Measurements from ENCODE around the gene PLXDC1. TPM values are rescaled to one million over a fixed set of nuclear protein-coding genes. Genes with fewer than 3 reads are reported as not detected.
A peak's percentile ranks its signal among the peaks of the same experiment; 100 is the strongest.

PLXDC1 gene
- polyA plus RNA-seq, 1 experiment = 1.9 TPM

DNA sequence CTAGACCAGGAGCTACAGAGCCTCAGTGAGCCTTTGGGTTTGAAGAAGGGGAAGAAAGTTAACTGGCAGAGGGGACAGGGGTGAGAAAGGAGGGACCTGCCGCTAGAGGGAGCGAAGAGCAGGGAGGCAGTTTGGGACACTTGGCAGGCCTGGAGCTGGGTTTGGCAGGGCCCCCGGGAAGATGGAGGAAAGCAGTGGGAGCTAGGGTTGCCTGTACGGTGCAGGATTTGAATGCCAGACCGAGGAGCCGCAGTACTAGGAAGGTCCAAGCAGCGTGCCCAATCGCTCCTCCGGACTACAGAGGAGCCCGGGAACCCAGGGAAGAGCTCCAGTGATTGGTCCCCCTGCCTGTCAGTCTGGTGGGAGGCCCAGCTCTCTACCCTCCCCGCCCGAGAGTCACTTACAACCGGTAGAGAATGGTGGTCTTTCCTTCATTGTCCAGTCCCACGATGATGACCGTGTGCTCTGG is 13.3 kb upstream of the PLXDC1 start:
- peak; percentile 76 for DNase-seq (ENCODE audit: low read depth, low spot score)
- peaks cover 4% of the 10 kb centered on the region; the same call in 1 of the 2 replicates for H3K9me3 ChIP-seq (ENCODE audit: control insufficient read depth, insufficient read depth, low read length)
- POLR2A ChIA-PET = interaction anchor here (0.6 to 1.4 kb wide), 6 partner anchors 10 to 166 kb away, joined by 3 to 13 read pairs (median 3); partner anchors contain the start of gene RPL19
- TF ChIP-seq, protein P1, sequence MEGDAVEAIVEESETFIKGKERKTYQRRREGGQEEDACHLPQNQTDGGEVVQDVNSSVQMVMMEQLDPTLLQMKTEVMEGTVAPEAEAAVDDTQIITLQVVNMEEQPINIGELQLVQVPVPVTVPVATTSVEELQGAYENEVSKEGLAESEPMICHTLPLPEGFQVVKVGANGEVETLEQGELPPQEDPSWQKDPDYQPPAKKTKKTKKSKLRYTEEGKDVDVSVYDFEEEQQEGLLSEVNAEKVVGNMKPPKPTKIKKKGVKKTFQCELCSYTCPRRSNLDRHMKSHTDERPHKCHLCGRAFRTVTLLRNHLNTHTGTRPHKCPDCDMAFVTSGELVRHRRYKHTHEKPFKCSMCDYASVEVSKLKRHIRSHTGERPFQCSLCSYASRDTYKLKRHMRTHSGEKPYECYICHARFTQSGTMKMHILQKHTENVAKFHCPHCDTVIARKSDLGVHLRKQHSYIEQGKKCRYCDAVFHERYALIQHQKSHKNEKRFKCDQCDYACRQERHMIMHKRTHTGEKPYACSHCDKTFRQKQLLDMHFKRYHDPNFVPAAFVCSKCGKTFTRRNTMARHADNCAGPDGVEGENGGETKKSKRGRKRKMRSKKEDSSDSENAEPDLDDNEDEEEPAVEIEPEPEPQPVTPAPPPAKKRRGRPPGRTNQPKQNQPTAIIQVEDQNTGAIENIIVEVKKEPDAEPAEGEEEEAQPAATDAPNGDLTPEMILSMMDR (IDR thresholded peaks at IDR 0.05; ENCODE audit: low read depth, low read length) = peak; percentile 87
- no peak overlapping the region for H3K27ac ChIP-seq (ENCODE audit: low read depth, low read length)
- peak overlapping the region; percentile 63 for H3K4me3 ChIP-seq (ENCODE audit: low read depth, low read length)
- CTCF ChIA-PET = interaction anchor here (0.6 to 3.8 kb wide), 37 partner anchors 9 to 297 kb away, joined by 3 to 54 read pairs (median 4); partner anchors contain the start of genes LASP1NB and PLXDC1
- peaks cover 32% of the 10 kb centered on the region for H3K27me3 ChIP-seq (ENCODE audit: control insufficient read depth, insufficient read depth, low read length)

- TF ChIP-seq, protein P1 (IDR thresholded peaks at IDR 0.05; ENCODE audit: low read depth, low read length) = no peak
- POLR2A ChIA-PET = no interaction called here
- no peak for DNase-seq (ENCODE audit: low read depth, low spot score)
- CTCF ChIA-PET = interaction anchor here (0.7 to 1.6 kb wide), 4 partner anchors 13 to 179 kb away, joined by 3 to 8 read pairs (median 6); no protein-coding TSS in a partner anchor
- Histone ChIP-seq H3K27me3 (ENCODE audit: control insufficient read depth, insufficient read depth, low read length) (peaks cover 25% of the 10 kb centered on the region), H3K4me3 (ENCODE audit: low read depth, low read length) (no peak overlapping the region), H3K9me3 (ENCODE audit: control insufficient read depth, insufficient read depth, low read length) (peaks cover 4% of the 10 kb centered on the region; the same call in 1 of the 2 replicates), H3K27ac (ENCODE audit: low read depth, low read length) (no peak overlapping the region)
These were observed 10.5 kb upstream of the PLXDC1 start for GRCh38 chr17:39161962-39162361.

GRCh38 chr17:39158623-39159022 is 7.2 kb upstream of the PLXDC1 start:
- no peak overlapping the region for H3K4me3 ChIP-seq (ENCODE audit: low read depth, low read length)
- H3K9me3 ChIP-seq (ENCODE audit: control insufficient read depth, insufficient read depth, low read length) = no peaks in the 10 kb centered on the region; the same call in 1 of the 2 replicates
- no peaks in the 10 kb centered on the region for H3K27me3 ChIP-seq (ENCODE audit: control insufficient read depth, insufficient read depth, low read length)
- H3K27ac ChIP-seq (ENCODE audit: low read depth, low read length) = no peak overlapping the region
- POLR2A ChIA-PET = no interaction called here
- CTCF ChIA-PET = interaction anchor here (0.6 to 1.6 kb wide), 3 partner anchors 16 to 195 kb away, joined by 3 to 6 read pairs (median 3); no protein-coding TSS in a partner anchor
- no peak for DNase-seq (ENCODE audit: low read depth, low spot score)
- TF ChIP-seq, protein P1 (IDR thresholded peaks at IDR 0.05; ENCODE audit: low read depth, low read length) = no peak

GRCh38 chr17:39156491-39156890 is 5.1 kb upstream of the PLXDC1 start:
- CTCF ChIA-PET = interaction anchor here (0.6 to 0.8 kb wide), 2 partner anchors 8 to 18 kb away, joined by 3 to 5 read pairs; no protein-coding TSS in a partner anchor
- TF ChIP-seq, protein P1 (IDR thresholded peaks at IDR 0.05; ENCODE audit: low read depth, low read length) = no peak
- Histone ChIP-seq H3K9me3 (ENCODE audit: control insufficient read depth, insufficient read depth, low read length) (no peaks in the 10 kb centered on the region; the same call in 1 of the 2 replicates), H3K27ac (ENCODE audit: low read depth, low read length) (peak overlapping the region; percentile 21), H3K27me3 (ENCODE audit: control insufficient read depth, insufficient read depth, low read length) (peaks cover 6% of the 10 kb centered on the region), H3K4me3 (ENCODE audit: low read depth, low read length) (no peak overlapping the region)
- no peak for DNase-seq (ENCODE audit: low read depth, low spot score)
- POLR2A ChIA-PET = no interaction called here

DNA sequence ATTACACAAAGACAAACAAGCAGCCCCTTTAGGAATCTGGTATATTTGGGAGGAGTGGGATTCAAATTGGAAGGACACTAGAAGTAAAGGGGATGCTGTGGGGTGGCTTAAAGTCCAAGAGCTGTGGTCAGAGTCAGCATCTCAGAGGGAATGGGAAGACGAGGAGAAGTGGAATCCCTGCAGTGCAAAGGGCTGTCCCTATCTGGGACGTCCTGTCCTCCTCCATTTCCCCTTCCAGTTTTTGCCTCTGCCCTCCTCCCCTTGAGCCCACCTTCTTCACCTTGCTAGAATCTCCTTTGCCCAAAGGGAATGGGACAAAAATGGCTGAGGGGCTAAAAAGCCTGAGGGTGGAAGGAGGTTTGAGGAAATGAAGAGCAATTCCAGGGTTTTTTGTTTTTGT is 4.2 kb upstream of the PLXDC1 start:
- Histone ChIP-seq H3K27ac (ENCODE audit: low read depth, low read length) (no peak overlapping the region), H3K27me3 (ENCODE audit: control insufficient read depth, insufficient read depth, low read length) (peaks cover 13% of the 10 kb centered on the region), H3K4me3 (ENCODE audit: low read depth, low read length) (no peak overlapping the region), H3K9me3 (ENCODE audit: control insufficient read depth, insufficient read depth, low read length) (no peaks in the 10 kb centered on the region; the same call in 1 of the 2 replicates)
- TF ChIP-seq, protein P1 (IDR thresholded peaks at IDR 0.05; ENCODE audit: low read depth, low read length) = no peak
- ChIA-PET POLR2A (no interaction called here), CTCF (interaction anchor here (0.6 to 0.8 kb wide), 2 partner anchors 9 to 324 kb away, joined by 4 to 5 read pairs; no protein-coding TSS in a partner anchor)
- DNase-seq (ENCODE audit: low read depth, low spot score) = no peak
